GM18502 (cell line): ENCODE data around the gene MYLIP.

Experiments
- ATAC-seq: cut with Tn5 transposase; IDR thresholded peaks from one replicate; pipeline ENCODE4 v1.9.1; 2021; ENCODE audit warnings: mild to moderate bottlenecking; ENCODE audit not compliant: unreplicated experiment, poor library complexity

MYLIP gene

DNA sequence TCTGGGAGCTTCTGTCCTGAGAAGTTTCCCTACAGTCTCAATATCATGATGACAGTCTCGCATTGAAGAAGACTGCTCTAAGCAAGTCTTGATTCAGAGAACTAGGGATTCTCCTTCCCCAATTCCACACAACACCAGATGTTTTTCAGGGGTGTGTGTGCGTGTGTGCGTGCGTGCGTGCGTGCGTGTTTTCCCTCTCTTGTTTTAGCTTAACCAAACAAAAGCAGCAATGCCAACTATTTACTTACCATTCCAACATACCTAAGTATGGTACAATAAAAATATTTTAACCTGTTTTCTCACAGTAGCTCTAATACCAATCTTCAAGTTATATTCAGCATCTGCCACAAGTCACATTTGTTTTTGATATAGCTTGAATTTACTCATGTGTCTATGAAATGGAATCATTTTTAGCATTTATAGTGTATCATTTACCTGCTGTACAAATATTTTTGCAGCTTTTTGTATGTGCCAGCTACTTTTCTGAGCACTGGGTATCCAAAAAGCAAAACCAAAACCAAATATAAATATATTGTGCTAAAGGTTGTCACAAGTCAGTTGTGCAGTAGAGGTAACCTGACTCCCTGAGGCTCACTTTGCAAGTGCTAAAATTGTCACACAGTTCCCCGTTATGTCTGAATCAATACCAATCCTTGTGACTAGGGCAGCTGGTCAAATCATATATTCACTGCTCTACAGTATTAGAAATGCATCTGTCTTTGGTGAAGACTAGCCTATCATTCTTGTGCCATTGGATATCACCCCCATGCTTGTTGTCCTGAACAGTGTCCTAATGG, 21.7 kb upstream of the MYLIP start:
- no peak for ATAC-seq

DNA sequence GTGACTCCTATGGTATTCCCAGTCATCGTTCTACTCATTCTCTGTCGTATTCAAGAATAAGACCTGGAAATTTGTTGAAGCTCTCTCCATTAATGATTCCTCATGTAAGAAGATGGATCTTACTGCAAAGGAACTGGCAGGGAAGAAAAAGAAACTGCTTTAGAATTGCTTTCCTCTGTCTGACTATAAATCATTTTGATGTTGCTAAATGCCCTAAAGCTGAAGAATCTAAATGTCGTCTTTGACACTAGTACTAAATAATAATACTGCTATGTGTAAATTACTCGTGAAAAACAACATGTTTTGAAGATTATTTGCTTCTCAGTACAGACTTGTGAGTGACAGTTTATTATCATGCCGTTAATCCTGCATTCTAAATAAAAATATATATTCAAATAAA, 20.5 kb upstream of the MYLIP start:
- ATAC-seq = no peak

- no peak for ATAC-seq
These were observed 19.8 kb upstream of the MYLIP start for GRCh38 chr6:16108921-16109658.

- no peak for ATAC-seq
These were observed 19.1 kb upstream of the MYLIP start for GRCh38 chr6:16109659-16110305.

GRCh38 chr6:16118825-16119224, 10.1 kb upstream of the MYLIP start:
- ATAC-seq = no peak

GRCh38 chr6:16121339-16121738, 7.5 kb upstream of the MYLIP start:
- no peak for ATAC-seq

DNA sequence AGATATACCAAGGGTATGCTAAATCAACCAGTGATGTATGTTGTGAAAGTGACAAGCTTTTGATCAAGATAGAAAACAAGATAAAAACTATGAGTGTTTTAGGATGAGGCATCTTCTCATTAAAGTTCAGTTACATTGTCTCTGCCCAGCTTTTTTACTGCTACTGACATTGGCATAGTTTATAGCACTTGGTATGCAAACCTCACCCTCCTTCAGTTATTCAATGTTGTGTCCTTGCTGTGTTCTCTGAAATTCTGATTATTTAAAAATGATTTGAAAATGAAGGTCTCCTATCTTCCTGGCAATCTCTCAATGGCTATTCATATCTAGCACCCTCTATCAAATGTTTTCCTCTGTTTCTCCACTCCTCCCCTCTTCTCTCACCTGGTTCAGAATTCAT, 6.7 kb upstream of the MYLIP start:
- no peak for ATAC-seq

GRCh38 chr6:16124198-16125180, 4.4 kb upstream of the MYLIP start:
- ATAC-seq = no peak

- ATAC-seq = no peak
These were observed 2.8 kb upstream of the MYLIP start for GRCh38 chr6:16126056-16126455.

DNA sequence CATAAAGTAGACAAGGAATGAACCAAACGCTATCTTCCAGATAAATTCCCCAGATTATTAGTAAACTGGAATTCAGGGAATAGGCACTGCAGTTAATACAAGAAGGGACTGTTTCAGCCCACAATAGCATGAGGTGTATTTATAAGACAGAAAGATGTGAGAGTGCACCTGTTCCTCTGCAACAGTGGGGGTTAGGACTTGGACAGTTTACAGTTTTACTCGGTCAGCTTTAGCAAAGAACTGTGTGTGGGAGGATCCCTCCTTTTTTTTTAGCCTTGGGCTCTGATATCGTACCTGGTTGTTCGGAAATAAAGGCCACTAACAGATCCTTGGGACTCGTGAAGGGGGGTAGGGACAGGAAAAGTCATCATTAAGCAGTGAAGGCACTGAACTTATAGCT, 2.0 kb upstream of the MYLIP start:
- no peak for ATAC-seq

GRCh38 chr6:16127471-16127870, 1.4 kb upstream of the MYLIP start:
- ATAC-seq = no peak

DNA sequence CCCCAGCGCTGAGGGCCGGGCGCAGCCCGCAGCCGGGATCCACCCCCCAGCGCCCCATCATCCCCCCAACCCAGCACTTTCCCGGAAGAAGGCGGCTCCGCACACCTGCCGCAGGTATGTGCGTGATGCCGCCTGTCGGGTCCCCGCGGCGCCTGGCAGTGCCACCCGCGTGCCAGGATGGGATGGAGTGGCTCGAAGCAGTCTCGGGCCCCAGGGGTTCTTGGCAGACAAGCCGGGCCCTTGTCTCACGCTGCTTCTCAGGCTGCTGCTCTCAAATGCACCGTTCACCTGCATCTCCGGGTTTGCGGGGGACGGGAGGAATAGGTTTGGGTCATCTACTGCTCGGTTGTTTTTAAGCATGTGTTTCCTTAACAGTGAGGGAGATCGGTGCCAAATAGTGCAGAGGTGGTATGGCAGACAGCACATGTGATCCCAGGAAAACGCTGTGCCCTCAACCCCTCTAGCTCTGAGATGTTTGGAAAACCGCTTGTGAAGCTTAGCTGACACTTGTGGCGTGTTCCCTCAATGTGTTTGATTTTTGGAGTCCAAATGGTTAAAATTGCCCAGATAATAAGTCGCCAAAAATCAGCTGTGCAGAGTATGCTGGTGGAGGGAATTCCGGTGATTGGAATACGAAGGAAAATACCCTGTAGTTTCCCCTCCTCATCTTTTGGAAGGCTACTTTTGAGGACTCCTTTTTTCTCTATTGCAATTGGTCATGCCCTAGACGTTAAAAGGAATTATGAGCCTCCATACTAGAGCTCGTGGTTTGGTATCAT, 926 bp downstream of the MYLIP start:
- no peak for ATAC-seq

GRCh38 chr6:16130437-16130891, 1.6 kb downstream of the MYLIP start:
- no peak for ATAC-seq

- peak; percentile 68 for ATAC-seq
These were observed 2.1 kb downstream of the MYLIP start for GRCh38 chr6:16130932-16131387.

- ATAC-seq = no peak
These were observed 4.0 kb downstream of the MYLIP start for GRCh38 chr6:16132909-16133308.

DNA sequence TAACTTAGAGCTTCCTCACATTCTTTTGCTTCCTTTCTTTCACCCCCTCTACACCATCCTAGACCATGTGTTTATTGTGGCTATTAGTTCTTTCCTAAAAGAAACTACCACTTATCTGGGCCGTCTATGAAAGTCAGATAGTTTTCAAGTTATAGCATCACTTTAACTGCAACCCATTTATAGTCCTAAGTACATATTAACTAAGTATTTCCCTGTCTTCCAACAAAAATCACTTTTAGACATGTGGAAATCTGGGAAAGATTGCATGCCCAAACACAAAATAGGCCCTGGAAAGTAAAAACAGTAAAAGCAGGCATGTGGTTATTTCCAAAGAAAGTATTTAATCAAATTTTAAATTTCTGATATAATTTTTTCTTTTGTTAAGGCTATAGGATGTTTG, 5.5 kb downstream of the MYLIP start:
- ATAC-seq = no peak

DNA sequence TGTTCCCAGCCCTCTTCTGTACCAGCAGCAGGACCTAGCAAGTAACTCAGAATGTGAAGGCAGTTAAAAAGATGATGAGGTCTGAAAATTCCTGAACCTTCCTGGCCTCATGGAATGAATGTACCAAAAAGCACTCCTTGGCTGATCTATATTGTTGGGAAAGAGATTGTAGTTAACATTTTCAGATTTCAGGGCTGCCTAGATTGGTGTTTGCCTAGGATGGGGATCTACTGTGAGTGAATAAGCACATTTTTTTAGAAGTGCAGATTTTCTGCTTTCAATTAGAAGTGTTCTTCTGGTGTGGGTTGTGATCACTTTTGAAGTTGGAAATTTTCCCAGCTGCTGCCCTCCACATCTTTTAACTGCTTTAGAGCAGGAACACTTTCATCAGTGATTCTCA, 6.2 kb downstream of the MYLIP start:
- ATAC-seq = no peak

DNA sequence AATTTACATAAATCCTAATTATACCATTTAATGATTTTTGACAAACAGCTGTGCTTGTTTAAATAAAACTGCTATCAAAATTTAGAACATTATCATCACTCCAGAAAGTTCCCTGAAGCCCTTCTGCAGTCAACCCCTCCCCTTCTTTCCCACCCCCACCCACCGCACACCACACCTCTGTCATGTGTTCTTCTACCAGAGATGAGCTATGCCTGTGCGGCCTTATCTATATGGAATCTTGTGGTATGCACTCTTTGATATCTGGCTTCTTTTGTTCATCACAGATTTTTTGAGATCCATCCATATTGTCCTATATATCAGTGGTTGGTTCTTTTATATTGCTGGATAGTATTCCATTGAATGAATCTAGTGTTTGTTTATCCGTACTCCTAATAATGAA, 7.2 kb downstream of the MYLIP start:
- no peak for ATAC-seq
